Suprapubic skin (tissue), 4 donors: Measurements from ENCODE around the gene CFAP46. TPM values are rescaled to one million over a fixed set of nuclear protein-coding genes. Genes with fewer than 3 reads are reported as not detected.
A peak's percentile ranks its signal among the peaks of the same experiment; 100 is the strongest.

ENCODE experiments used
- DNase-seq, 2 donors: peaks; one replicate each; pipeline ENCODE4 v3.0.0-alpha.2; 2019; ENCODE audit warnings: low spot score in 2 of 2
- H3K27ac ChIP-seq: fragments of 200-600 bp; sonication (generic); one replicate; pipeline ENCODE4 v1.5.1; 2019
- H3K27me3 ChIP-seq: fragments of 200-600 bp; sonication (generic); one replicate; pipeline ENCODE4 v1.5.1; 2019
- H3K36me3 ChIP-seq: fragments of 200-600 bp; sonication (generic); one replicate; pipeline ENCODE4 v1.5.1; 2019
- H3K4me1 ChIP-seq: fragments of 200-600 bp; sonication (generic); one replicate; pipeline ENCODE4 v1.5.1; 2019
- H3K4me3 ChIP-seq: fragments of 200-600 bp; sonication (generic); one replicate; pipeline ENCODE4 v1.5.1; 2019; ENCODE audit warnings: mild to moderate bottlenecking
- H3K9me3 ChIP-seq: fragments of 200-600 bp; sonication (generic); one replicate; pipeline ENCODE4 v1.5.1; 2019
- CTCF ChIP-seq, 2 donors: fragments of 200-600 bp in 1 of 2; fragments of 450-650 bp in 1 of 2; sonication (generic) in 1 of 2; IDR thresholded peaks; one replicate each; pipeline ENCODE4 v1.5.1; 2016 to 2019; ENCODE audit warnings: antibody characterized with exemption in 2 of 2, mild to moderate bottlenecking in 1 of 2, moderate library complexity in 1 of 2
- EP300 ChIP-seq: sonication (generic); formaldehyde crosslinking; IDR thresholded peaks from one replicate; pipeline ENCODE4 v1.6.1; 2017; ENCODE audit warnings: antibody characterized with exemption
- POLR2A ChIP-seq, 2 donors: fragments of 450-650 bp; IDR thresholded peaks; one replicate each; pipeline ENCODE4 v1.6.1; 2017; ENCODE audit warnings: antibody characterized with exemption in 2 of 2, mild to moderate bottlenecking in 2 of 2, moderate library complexity in 2 of 2
- POLR2AphosphoS5 ChIP-seq, 3 donors: sonication (generic); formaldehyde crosslinking; IDR thresholded peaks; one replicate each; pipeline ENCODE4 v1.6.1; 2017; ENCODE audit warnings: antibody characterized with exemption in 3 of 3
- WGBS: methylation state at CpG from one replicate; pipeline ENCODE4 v1.1.5; 2018; 5-methylcytosine and 5-hydroxymethylcytosine counted together
- total RNA-seq, 4 donors: library from RNA; depleted of rRNA; stranded (reverse); fragments of >200 nt; gene quantifications; one replicate each; pipeline ENCODE4 v1.1.0, GENCODE V29; 2016

Gene CFAP46
- total RNA-seq, 4 donors from 2014 or later, result 0.11 to 0.21 TPM; not detected in 2

- H3K9me3 ChIP-seq, result no peaks in the 10 kb centered on the region
- H3K27me3 ChIP-seq, result peaks cover 90% of the 10 kb centered on the region
- TF ChIP-seq POLR2A (IDR thresholded peaks at IDR 0.05), result no peak
- no peak for TF ChIP-seq POLR2AphosphoS5 (IDR thresholded peaks at IDR 0.05)
- no peak for TF ChIP-seq CTCF (IDR thresholded peaks at IDR 0.05)
- TF ChIP-seq EP300, result no peak
- no peaks in the 10 kb centered on the region for H3K36me3 ChIP-seq
- no peak overlapping the region for H3K4me3 ChIP-seq
- 70% methylated on average over 9 of the region's 15 CpGs for WGBS
- H3K4me1 ChIP-seq, result peaks cover 37% of the 10 kb centered on the region
- no peak for DNase-seq
- no peak overlapping the region for H3K27ac ChIP-seq
These were observed 152.7 kb downstream of the CFAP46 start for GRCh38 chr10:132789659-132790148.

- no peak overlapping the region for H3K27ac ChIP-seq
- no peak for DNase-seq
- peaks cover 38% of the 10 kb centered on the region for H3K4me1 ChIP-seq
- 13% methylated on average over 21 of the region's 30 CpGs for WGBS
- H3K27me3 ChIP-seq, result peaks cover 90% of the 10 kb centered on the region
- H3K36me3 ChIP-seq, result no peaks in the 10 kb centered on the region
- TF ChIP-seq CTCF (IDR thresholded peaks at IDR 0.05), result no peak
- no peak for TF ChIP-seq EP300
- TF ChIP-seq POLR2AphosphoS5 (IDR thresholded peaks at IDR 0.05), result no peak
- no peak for TF ChIP-seq POLR2A (IDR thresholded peaks at IDR 0.05)
- no peaks in the 10 kb centered on the region for H3K9me3 ChIP-seq
- H3K4me3 ChIP-seq, result no peak overlapping the region
These were observed 153.5 kb downstream of the CFAP46 start for GRCh38 chr10:132788831-132789219.

- H3K27me3 ChIP-seq, result peaks cover 86% of the 10 kb centered on the region
These were observed 154.1 kb downstream of the CFAP46 start for GRCh38 chr10:132788180-132788830.

GRCh38 chr10:132787495-132788179 is 154.7 kb downstream of the CFAP46 start:
- peak overlapping the region; percentile 28 for H3K4me3 ChIP-seq
- H3K4me1 ChIP-seq, result peaks cover 38% of the 10 kb centered on the region
- H3K27me3 ChIP-seq, result peaks cover 79% of the 10 kb centered on the region
- H3K9me3 ChIP-seq, result no peaks in the 10 kb centered on the region
- WGBS, result 0% methylated on average over 15 of the region's 80 CpGs
- no peak for DNase-seq
- H3K36me3 ChIP-seq, result peaks cover 9% of the 10 kb centered on the region
- TF ChIP-seq POLR2A (IDR thresholded peaks at IDR 0.05) (no peak), CTCF (IDR thresholded peaks at IDR 0.05) (no peak)
- no peak overlapping the region for H3K27ac ChIP-seq

More at GRCh38 chr10:132788180-132788830, 154.1 kb downstream of the CFAP46 start:
- Histone ChIP-seq H3K27ac (no peak overlapping the region), H3K9me3 (no peaks in the 10 kb centered on the region), H3K4me1 (peaks cover 38% of the 10 kb centered on the region), H3K4me3 (no peak overlapping the region), H3K36me3 (peaks cover 2% of the 10 kb centered on the region)
- TF ChIP-seq CTCF (IDR thresholded peaks at IDR 0.05) (no peak), POLR2A (IDR thresholded peaks at IDR 0.05) (no peak), POLR2AphosphoS5 (IDR thresholded peaks at IDR 0.05) (no peak), EP300 (no peak)
- DNase-seq, result no peak
- 2% methylated on average over 34 of the region's 79 CpGs for WGBS

GRCh38 chr10:132786884-132787494 is 155.4 kb downstream of the CFAP46 start:
- Histone ChIP-seq H3K27me3 (peaks cover 78% of the 10 kb centered on the region), H3K9me3 (no peaks in the 10 kb centered on the region), H3K4me3 (peak overlapping the region; percentile 28), H3K4me1 (peaks cover 38% of the 10 kb centered on the region), H3K36me3 (peaks cover 15% of the 10 kb centered on the region), H3K27ac (no peak overlapping the region)
- TF ChIP-seq POLR2AphosphoS5 (IDR thresholded peaks at IDR 0.05) (no peak), CTCF (IDR thresholded peaks at IDR 0.05) (no peak), POLR2A (IDR thresholded peaks at IDR 0.05) (no peak), EP300 (no peak)
- no peak for DNase-seq
- 1% methylated on average over 35 of the region's 80 CpGs for WGBS
